GM19351 (cell line): ENCODE results near the gene CMSS1.
"Not testable (repeated sequence)": the region's sequence is repeated elsewhere in the genome, so short reads cannot be mapped to it uniquely, and the experiment has no call there.

ENCODE experiments used
- ATAC-seq: cut with Tn5 transposase; IDR thresholded peaks from one replicate; pipeline ENCODE4 v1.9.1; 2021; ENCODE audit warnings: mild to moderate bottlenecking, moderate library complexity; ENCODE audit not compliant: unreplicated experiment

Gene CMSS1

DNA sequence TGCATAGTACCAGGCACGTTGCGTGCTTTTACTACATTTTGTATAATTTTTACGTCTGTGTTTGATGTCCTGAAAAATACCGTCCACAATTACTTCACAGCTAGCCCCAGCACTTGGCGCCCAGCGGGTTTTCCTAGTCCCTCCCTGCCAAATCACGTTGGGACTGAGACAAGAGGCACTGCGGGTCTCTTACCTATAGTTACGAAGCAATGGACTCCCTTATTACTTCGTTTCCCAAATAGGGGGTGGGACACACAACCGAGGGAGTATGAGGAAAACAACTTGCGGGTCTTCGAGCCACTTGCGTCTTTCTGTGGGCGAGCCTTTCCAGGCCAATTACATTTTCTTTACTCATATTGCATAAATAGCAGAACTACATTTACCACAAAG, 620 bp upstream of the CMSS1 start:
- no peak for ATAC-seq

DNA sequence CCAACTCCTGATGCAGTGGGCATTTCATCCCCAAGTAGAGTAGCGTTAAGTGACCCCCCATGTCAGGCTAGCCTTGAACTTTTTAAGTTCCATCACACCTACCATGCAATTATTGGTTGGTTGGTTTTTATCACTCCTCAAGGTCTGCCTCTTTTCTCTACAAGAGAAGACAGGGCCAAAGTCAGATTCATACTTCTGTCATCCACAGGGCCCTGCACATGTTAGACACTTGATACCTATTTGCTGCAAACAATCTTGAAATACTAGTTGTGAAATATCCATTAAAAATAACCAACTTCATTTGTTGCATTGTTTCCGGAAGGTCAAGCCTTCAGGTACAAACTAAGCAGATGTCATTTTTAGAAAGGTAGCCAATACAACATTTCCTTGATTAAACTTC, 1.2 kb downstream of the CMSS1 start:
- ATAC-seq = no peak

DNA sequence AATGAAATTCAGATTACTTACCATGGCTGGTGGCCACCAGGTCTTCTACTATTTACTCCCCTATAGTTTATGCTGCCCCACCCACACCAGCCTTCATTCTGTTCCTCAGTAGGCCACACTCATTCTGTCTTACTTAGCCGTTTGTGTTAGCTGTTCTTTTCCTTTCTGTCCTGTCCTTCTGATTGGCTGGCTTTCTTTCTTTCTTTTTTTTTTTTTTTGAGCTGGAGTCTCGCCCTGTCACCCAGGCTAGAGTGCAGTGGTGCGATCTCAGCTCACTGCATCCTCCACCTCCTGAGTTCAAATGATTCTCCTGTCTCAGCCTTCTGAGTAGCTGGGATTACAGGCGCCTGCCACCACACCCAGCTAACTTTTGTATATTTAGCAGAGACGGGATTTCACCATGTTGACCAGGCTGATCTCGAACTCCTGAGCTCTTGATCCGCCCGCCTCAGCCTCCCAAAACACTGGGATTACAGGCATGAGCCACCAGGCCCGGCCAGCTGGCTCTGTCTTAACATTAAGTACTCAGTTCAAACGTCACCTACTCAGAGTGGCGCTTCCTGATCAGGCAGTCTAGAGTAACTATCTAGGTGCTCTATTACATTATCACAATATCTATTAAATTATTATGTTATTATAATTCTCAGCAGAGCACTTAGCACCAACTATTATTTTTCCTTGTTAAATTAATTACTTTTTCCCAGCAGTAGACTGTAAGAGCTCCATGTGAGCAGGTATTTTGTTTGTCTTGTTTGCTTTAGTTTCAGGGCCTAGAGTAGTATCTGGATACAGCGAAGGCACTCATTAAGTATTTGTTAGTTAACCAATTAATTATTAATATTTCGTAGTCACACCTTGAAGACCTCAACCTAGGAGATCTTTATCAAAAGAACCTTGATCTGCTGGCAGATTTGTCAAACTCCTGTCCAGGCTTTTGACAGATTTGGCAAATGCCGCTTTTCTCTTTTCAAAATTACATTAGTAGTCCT, 6.4 kb downstream of the CMSS1 start:
- ATAC-seq = no peak

DNA sequence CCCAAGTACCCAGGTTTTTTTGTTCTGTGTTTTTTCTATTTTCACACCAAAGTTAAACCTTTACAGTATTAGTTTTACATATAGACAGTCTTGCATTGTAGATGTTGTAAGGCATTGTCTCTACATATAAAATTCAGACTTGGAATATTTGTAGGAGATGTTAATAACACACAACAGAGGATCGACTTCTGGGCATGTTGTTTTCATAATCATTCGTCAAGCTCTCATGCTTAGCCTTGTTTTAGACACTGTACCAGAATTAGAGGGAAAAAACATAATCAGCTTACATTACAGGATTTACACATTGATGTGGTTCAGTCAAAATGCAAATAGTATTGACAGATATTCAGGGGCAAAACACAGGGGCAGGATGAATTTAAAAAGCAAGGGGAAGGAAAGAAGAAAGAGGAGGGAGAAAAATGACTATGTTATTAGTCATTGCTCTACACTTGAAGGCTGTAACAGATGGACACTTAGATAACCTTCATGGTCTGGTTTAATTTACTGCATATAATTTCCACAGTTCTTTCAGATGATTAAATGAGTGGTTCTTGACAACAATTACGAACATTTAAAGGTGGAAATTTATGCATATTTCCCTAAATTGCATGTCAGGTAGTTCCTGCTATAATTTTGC, 7.5 kb downstream of the CMSS1 start:
- no peak for ATAC-seq

DNA sequence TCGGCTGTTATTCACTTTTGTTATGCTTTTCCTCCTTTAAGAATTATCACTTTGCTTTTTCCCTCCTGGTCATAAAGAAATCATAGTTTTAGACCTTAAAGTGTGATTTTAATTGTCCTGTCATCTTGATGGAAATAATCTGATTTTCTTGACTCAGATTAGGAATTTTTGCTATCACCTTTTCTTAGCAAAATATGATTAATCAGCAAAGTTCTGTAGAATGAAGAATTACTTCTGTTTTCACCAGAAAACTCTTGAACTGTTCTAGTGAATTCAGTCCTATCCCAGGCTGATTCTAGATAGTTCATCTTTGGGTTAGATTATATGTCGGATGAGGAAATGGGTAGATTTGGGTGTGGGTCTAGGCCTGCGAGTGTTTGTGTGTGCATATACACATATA, 12.2 kb downstream of the CMSS1 start:
- ATAC-seq = no peak

DNA sequence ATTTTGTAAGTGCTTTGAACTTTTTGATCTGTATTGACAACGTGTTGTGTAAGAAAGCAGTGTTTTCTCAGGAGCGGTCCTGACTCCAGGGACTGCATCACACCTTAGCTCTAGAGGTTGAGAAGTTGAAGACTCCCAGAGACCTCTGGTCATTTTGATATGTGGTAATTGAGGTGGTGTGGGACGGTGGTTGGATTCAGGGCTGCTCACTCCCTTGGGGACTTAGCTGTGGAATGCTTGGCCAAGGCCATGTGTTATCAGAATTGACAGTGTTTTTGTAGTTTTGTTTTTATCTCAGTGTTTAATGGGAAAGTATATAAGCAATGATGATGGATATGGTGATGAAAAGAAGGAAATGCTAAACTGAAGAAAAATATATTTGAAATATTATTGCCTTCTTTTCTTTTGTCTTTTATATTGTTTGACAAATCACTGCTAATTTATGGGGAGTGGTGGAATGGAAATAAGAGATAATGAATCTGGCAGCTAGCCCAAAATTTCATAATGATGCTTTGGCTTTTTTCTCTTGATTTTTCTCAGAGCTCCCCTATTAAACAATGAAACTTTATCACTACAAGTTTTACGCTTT, 16.0 kb downstream of the CMSS1 start:
- no peak for ATAC-seq

DNA sequence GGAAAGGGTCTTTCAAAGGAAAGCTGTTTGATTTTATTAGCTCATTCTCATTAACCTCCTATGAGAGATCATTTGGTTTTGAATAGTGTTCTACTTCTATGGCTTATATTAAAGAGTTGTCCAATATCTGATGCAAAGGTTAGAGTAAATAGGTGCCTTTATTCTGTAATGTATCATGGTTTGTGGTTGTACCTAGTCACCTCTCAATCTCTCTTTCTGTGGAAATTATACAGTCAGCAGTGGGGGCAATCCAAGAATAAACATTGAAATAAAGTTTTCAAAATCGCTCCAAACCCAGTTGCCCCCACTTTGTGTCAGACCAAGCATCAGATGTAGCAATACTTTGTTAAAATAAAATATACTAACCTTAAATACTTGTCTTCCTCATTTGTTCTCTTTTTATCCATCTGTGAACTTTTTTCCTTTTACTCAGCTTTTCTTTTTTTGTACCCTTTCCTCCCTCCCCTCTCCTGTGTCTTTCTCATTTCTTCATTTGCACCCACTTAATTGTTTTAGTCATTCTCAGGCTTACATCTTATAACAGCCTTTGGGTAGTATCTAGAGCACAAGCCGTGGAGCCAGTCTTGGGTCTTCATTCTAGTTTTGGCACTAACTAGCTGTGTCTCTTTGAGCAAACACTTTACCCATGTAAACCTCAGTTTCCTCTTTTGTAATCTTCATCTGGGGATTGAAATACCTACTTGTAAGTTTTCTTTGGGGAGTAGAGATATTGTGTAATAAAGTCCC, 16.7 kb downstream of the CMSS1 start:
- ATAC-seq = no peak

DNA sequence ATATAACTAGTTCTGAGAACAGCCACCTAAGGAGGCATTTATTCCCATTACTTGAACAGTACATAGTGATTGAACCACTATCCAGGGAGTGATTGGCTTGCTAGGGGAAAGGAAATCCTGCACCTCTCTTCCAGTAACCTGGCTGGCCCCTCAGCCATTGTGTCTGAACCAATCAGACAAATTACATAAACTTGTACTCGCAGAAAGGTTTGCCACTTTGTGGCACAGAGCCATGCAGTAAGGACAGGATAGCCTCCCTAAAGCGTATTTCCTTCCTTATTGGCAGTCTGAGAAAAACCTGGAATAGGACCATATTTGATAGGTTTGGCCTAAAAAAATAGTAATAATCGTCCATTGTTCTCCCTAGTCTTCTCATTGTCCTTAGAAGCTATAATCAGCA, 19.0 kb downstream of the CMSS1 start:
- no peak for ATAC-seq

DNA sequence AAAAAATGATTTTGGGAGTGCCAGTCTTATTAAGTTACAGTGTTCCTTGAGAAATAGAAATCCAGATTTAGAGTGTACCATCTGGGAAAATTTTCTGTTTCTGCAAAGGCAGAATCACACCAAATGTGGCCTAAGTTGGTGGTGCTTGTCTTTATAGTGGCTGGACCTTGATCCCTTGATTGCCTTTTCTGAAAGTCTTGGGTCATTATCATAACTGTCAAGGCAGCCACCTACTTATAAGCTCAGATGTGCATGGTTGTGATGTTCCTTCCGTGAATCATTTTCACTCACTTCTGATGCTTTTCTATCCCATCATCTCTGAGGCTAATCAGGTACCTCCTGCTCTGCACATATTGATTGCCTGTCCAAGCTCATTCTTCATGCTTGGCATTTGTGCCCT, 20.1 kb downstream of the CMSS1 start:
- ATAC-seq = no peak

DNA sequence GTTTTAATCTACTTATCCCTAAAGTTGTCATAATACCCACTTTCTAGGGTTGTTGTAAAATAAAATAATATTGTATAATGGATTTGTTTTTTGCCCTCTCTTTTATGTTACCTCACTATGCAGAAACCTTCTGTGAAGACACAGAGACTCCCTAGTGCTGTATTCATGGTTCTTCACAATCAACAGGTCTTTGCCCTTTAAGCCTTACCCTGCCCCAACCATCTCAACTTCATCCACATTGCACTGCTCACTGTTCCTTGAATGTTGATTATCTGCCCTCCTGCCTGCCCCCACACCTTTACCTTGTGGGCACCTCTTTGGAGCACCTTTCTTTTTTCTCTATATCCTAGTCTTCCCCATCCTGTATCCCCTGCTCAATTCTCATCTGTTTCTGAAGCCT, 21.1 kb downstream of the CMSS1 start:
- ATAC-seq = no peak

DNA sequence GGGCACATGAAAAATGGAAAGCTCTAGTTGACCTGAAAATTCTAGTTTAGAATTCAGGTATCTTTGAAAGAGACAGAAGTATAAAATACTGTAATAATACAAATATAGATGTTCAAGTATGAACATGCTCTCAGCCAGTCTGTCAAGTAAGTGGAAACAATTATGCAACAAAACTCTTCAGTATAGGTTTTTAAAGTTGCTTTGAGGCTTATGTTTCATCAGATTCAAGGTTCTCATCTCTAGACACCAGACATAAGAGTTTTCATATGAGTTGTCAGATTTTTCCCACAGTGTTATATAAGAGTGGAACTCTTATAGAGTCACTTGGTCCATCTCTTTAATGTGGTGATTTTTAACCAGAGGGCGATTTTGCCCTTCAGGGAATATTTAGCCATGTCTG, 22.0 kb downstream of the CMSS1 start:
- no peak for ATAC-seq

DNA sequence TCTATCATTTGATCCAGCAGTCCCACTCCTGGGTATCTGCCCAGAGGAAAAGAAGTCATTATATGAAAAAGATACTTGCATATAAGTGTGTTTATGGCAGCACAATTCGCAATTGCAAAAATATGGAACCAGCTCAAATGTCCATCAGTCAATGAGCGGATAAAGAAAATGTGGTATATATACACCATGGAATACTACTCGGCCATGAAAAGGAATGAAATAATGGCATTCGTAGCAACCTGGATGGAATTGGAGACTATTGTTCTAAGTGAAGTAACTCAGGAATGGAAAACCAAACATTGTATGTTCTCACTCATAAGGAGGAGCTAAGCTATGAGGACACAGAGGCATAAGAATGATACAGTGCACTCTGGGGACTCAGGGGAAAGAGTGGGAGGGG, 24.3 kb downstream of the CMSS1 start:
- ATAC-seq = not testable (repeated sequence)

DNA sequence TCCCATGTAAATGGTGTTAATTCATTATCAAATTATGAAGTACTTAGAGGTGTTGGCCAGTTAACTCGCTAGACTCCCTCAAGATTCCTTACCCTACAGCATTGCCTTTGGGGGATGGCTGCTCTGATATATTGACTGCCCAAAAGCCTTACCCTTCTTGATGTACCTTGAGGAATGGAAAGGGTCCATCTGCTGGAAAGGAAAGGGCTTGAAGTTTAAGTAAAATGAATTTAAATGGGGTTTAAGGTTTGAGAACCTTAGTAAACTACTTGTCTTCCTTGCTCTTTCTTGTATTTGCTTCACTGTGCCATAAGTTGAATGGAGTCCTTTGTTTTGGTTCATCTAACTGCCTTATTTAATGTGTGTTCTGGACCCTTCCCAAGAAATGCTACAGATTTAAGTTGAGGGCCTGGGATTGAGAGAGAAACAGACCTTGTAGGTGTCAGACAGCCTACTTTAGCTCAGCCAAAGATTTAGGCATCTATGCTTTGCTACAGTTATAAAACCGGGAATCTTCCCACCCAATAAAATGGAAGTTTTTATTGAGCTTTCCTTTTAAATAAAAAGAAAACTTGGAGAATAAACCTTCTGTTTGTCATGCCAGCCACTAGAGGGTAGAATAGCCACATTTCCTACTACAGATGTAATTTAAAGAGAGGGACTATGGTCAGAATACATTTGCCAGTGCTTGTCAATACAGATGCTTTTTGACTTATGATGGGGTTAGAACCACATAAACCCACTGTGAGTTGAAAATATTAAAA, 25.3 kb downstream of the CMSS1 start:
- ATAC-seq = peak; percentile 60

DNA sequence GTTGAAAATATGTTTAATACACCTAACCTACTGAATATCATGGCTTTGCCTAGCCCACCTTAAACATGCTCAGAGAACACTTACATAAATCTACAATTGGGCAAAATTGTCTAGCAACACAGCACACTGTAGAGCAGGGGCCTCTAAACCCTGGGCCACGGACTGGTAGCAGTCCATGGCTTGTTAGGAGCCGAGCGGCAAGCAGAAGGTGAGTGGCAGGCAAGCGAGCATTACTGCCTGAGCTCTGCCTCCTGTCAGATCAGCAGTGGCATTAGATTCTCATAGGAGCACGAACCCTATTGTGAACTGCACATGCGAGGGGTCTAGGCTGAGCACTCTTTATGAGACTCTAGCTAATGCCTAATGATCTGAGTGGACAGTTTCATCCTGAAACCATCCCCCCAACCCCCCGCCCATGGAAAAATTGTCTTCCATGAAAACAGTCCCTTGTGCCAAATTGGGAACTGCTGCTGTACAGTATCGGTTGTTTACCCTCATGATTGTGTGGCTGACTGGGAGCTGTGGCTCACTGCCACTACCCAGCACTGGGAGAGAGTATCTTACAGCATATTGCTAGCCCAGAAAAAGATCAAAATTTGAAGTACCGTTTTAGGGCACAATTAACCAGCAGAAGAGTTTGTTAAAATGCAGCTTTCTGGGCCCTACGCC, 26.1 kb downstream of the CMSS1 start:
- no peak for ATAC-seq

DNA sequence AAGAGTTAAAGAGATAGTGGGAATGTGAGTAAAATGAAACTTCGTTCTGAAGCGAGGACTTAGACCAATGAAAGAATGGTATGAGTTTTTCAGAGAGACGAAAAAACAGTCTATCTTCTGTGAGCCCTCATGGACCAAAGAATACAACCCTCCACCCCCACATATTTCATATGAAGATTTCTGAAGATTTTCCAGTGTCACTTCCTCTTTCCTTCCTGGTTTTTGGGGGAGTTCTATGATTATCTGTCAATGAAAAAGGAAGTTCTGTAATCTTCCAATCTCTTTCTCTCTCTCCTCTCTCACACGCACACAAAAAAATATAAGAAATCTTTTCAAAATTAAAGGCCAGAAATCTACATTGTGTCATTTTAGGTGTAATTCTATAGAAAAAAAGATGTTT, 27.7 kb downstream of the CMSS1 start:
- ATAC-seq = no peak

DNA sequence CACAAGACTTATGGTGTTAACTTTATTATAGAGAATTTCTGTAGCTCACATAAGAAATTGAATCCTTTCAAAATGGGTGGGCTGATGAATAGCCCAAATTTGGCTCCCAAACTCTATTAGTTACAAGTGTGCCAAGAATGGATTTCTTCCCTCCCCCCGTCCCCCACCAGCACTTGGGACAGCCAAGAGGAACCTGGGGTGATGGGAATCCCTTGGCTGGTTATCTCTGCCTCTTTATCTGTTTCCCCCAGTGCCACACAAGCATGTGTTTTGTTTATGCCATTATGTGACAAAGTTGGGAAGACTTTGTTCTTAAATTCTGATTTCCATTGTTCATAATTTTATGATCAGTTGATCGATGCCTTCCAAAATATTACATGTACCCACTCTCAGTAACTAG, 28.3 kb downstream of the CMSS1 start:
- ATAC-seq = no peak

DNA sequence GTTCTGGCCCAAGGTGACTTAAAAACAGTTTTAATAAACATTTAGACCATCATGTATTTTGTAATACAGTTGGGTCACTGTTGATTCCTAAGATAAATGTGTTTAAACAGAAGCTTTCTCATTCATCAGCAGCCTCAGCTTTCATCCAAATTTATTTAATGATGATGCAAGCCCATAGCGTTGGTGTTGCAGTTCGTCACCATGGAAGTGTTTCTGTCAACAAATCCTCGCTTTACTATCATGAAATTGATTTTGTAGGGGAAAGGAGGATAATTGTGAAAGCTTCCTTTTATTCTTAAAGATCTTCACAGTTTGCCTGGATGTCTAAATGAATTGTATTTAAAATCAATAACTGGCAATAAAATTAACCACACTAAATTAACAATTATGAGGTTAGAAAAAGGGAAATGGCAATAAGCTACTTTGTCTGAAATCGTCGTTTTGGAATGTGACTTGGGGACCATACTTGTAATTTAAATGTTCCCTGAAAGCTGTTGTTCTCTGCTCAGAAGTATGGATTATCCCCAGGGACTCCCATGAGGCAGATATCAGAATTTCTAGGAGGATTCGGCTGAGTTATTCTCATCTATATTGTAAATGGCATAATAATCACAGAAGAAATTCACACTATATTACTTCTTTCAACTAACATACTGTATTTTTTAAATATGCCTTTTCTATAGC, 29.0 kb downstream of the CMSS1 start:
- no peak for ATAC-seq

DNA sequence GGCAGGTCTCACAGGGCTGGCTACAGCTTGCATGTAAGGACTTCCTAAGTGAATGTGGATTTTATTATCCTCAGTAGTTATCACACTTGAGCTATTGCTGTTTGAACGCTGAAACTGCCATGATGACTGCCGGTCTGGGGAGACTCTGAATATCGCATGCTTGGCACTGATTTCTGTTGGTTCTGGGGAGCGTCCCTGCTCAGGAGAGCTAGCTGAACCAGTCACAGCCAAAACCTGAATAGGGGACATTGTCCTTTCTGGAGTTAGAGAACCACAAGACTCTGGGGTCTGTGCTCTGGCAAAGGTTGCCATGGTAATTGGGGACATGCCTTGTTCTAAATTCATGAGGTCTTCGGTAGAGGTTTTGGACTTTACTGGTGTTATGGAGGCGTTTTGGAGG, 30.8 kb downstream of the CMSS1 start:
- ATAC-seq = no peak

DNA sequence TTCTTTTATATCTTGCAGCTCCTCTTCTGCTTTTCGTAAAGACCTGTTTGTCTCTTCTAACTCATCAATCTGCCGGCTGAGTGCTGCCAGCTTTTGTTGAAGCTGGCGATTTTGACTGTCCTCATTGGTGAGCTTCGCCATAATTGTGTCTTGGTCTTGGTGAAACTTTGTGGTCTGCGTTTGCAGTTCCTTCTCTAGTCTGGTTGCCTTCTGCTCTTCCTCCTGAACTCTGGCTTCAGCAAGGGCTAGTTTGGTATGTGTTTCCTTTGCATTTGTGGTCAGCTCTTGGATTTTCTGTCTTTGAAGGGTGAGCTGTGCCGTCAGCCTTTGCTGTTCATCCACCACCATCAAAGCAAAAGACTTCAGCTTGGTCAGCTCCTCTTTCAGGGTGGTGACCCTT, 32.9 kb downstream of the CMSS1 start:
- ATAC-seq = no peak
